LoVo (cell line): Measurements from ENCODE around the gene GORASP1.

Experiments used
- DNase-seq: peaks from one replicate; pipeline ENCODE4 v3.0.0-alpha.2; 2016; ENCODE audit warnings: low spot score

The GORASP1 gene

GRCh38 chr3:39107388-39108199 lies at the start of gene GORASP1, which contains the start of gene TTC21A:
Gene GORASP1 (minus strand): TSS chr3:39107627. CDS start chr3:39107541, 86 bp downstream.
Gene TTC21A (plus strand): TSS chr3:39107680. CDS start chr3:39107838, 158 bp downstream.
- peak; percentile 76 for DNase-seq

GRCh38 chr3:39156421-39156820 lies 49.0 kb upstream of the GORASP1 start:
- DNase-seq, result no peak

GRCh38 chr3:39154280-39155021 lies 47.0 kb upstream of the GORASP1 start:
- DNase-seq, result no peak

DNA sequence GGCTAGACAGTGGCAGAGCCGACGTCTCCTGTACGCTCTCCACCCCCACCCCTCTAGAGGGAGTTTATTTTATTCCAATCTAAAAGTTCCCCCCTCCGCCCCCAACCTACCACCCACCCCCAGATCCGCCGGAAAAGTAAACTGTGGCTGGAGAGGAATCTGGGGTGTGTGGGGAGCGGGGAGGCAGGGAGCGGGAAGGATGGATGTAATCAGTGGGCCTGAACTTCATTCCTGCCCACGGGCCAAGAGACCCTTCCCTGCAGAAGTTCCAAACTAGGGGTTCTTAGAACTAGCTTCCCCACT lies 46.5 kb upstream of the GORASP1 start:
- DNase-seq, result no peak

DNA sequence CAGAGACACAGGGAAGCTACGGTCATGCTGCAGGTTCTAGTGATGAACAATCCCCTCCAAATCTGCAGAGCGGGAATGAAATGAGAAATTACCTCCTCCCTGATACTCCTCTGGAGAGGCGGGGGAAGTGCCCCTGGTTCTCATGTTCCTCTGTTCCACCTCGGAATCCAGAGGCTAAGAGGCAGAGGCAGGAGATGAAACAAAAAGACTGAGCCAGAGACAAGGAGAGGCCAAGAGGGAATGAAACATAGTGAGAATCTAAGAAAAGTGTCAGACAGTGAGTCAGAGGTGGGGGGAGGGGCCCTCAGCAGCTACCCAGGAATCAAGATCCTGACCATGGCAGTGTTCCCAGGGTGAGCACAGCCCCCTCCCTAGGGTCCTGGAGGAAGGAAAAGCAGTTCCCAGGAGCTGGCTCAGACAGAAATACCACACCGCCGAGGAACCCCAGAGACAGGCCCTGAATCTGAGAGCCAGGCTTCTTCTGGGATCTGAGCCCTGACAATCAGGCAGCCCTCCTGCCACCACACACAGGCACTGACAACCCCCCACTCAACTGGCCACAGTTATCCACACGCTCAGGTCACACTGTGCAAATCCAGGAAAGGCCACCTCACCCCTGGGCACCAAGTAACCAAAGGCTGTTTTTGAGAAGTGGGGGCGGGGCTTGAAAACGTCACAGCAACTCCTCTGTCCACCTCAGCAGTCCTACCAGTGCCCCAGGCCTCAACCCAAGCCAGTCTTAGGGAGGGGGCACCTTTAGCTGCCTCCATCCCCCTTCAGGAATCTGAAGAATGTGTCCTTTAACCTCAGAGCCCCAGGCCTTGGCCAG lies 43.6 kb upstream of the GORASP1 start:
- DNase-seq, result peak; percentile 42

- DNase-seq, result no peak
Observed at GRCh38 chr3:39150148-39150802, 42.8 kb upstream of the GORASP1 start.

GRCh38 chr3:39149498-39150147 lies 42.2 kb upstream of the GORASP1 start:
- no peak for DNase-seq

- DNase-seq, result no peak
Observed at GRCh38 chr3:39149059-39149455, 41.6 kb upstream of the GORASP1 start.

DNA sequence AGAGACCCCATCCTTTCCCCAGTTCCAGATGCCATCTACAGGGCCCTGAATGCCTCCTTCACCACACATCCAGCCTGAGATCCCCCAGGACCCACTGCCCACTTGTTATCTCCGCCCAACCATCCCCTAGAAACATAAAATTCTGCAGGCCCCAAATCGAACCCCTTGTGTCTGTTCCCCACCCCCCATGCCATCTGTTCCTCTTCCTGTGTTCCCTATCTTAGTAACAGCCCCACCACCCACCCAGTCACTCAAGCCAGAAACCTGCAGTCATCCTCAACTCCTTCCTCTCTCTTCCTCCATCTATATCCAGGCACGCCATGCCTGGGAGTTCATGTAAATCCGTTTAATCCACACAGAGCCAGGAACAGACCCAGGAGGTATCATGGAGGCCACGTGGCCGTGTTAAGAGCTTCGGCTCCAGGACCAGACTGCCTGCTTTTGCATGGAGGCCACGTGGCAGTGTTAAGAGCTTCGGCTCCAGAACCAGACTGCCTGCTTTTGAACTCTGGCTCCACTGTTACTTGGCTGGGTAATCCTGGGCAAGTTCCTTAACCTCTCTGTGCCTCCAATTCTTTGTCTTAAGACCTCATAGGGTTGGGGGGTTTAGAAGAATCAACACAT lies 41.1 kb upstream of the GORASP1 start:
- DNase-seq, result no peak

DNA sequence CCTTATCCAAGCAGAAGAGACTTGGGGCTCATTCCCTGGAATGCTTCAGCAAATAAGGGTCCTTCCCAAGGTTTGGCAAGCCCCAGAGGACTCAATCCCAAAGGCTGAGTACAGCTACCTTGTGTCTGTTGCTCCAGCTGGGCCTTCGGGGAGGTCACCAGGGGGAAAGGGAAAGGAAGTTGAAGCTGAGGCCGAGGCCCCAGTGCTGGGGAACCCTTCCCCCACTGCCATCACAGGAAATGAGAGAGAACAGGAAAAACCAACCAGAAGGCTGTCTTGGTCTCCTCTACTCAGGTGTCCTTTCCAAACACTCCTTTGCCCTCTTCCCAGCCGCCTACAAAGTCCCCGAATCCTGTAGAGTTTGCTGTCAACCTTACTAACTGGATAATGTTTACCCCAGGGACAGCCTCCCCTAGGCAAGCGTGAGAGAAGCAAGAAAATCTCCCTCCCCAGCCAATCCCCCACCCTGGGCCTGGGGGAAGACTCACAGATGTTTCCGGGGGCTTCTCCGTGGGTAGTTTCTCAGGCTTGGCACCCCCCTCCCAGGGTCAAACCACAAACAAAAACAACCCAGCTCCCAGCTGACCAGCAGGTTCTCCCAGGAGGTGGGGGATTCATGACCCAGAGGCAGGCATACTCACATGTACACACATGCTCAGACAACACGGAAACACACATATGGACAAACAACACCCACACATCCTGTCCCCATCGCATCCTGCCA lies 40.4 kb upstream of the GORASP1 start:
- no peak for DNase-seq

GRCh38 chr3:39146611-39147591 lies 39.5 kb upstream of the GORASP1 start:
- DNase-seq, result peak; percentile 23

DNA sequence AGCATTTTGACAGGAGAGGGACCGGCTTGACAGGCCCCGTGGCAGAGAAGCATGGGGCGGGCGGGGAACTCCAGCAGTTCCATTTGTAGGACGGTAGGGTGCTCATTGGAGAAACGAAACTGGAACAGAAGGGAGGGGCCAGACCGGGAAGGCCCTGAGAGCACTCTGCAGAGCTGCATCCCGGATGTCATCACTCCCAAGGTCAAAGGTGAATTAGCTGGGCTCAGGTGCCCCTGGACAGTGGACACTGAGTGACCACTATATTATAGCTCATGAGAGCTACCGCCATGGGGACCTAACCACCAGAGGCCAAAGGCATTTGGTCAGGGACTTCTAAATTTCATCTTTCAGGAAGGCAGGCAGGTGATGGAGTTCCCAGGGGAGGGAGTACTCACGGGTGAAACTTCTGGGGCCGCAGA lies 38.7 kb upstream of the GORASP1 start:
- no peak for DNase-seq

- no peak for DNase-seq
Observed at GRCh38 chr3:39144748-39145380, 37.4 kb upstream of the GORASP1 start.

GRCh38 chr3:39144095-39144747 lies 36.8 kb upstream of the GORASP1 start:
- no peak for DNase-seq

GRCh38 chr3:39143051-39143885 lies 35.8 kb upstream of the GORASP1 start:
- no peak for DNase-seq

GRCh38 chr3:39142067-39142466 lies 34.6 kb upstream of the GORASP1 start:
- DNase-seq, result no peak
